GM19025 (cell line): ENCODE results near the gene OMA1.
"Not testable (repeated sequence)": the region's sequence is repeated elsewhere in the genome, so short reads cannot be mapped to it uniquely, and the experiment has no call there.

ENCODE experiments used
- ATAC-seq: cut with Tn5 transposase; IDR thresholded peaks from one replicate; pipeline ENCODE4 v1.9.1; 2021; ENCODE audit warnings: mild to moderate bottlenecking, low read depth, moderate library complexity; ENCODE audit not compliant: unreplicated experiment

The OMA1 gene

DNA sequence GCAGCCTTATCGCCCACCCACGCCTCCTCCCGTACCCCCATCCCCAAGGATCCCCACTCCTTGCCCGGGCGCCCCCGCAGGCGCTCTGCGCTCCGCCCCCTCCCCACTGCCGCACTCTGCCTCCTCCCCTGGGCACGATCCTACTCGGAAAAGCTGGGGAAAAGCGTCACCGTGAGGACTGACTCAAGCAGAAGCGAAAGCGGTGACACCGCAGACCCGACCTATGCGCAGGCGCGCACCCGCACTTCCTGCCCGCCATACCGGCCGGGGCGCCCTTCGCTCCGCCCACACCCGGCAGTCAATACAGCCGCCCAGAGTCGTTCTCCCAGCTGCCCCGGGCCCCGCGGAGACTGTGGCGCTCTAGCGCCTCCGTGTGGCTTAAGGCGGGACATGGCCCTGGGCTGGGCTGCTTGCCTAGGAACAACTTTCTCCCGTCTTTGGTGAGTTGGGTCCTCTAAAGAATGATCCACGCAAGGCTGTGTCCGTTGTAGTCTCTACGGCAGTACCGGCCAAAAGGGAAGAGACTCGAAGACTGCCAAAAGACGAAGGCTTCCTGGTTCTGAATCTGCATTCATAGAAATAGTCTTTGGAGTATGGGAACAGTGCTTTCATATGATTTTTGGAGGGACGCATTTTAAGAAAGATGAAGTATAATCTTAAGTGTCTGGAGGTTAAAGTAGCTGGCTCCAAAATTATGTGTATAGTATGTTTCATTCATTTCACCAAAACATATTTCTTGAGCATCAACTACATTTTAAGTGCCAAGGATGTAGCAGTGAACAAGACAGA is at the start of gene OMA1:
OMA1 (minus strand) TSS at position 207 of the 789 bp plus-strand sequence. CDS start 7,432 bp downstream, outside the sequence.
- peak; percentile 93 for ATAC-seq

DNA sequence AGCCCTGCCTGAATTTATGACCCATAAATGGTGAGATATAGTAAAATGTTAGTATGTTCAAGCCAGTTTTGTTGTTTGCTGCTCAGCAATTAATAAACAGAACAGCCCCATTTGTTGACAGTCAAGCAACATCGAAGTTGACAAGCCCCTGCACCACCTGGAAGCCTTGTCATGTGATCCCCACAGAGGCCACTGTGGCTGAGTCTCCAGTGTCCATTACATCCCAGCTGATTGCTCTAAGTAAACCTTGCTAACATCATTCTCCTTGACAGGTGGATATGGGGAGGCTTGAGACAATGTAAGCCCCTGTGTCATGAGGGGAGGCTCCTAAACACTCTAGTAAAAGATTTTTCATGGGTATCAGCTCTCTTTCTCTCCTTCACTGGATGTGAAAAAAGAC is 48.0 kb upstream of the OMA1 start:
- no peak for ATAC-seq

DNA sequence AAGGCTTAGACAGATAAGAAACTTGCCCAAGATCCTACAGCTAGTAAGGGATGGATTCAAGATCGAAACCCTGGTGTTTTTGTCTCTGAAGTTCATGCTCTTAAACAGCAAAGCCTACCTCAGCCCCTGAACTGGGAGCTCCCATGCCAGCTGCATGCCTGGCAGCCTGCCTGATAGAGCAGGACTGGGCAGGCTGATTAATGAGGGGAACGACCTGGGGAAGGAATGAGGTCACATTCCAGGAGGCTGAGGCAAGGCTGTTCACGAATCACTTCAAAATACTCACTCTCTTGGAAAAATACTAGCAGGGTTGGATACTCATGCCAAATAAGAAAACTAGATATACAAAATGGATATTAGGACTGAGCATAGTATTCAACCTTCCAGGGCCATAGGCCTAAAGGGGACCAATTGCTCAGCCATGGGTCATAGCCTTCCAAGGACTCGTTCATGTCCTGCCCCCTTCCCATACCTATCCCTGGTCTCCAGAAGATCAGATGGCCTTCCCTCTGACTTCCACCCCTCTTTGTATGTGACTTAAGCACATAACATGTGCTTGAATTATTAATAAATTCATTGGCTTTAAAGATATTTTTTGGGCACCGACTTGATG is 46.1 kb upstream of the OMA1 start:
- no peak for ATAC-seq

DNA sequence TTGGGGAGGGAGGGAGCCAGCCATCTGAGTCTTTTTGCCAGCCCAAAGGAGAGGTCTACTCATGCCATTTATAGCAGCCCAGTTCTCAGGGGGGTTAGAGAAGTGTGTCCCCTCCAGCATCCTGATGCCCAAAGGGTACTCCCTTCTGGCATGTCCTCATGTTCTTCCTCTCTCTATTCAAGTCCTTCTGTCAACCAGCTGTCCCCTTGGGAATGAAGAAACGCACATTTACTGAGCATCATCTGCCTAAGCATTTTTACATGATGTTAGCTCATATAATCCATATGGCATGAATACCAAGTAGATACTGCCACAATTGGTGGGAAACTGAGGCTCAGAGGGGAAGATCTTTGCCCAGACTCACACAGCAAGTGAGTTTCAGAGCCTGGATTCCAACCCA is 45.3 kb upstream of the OMA1 start:
- no peak for ATAC-seq

DNA sequence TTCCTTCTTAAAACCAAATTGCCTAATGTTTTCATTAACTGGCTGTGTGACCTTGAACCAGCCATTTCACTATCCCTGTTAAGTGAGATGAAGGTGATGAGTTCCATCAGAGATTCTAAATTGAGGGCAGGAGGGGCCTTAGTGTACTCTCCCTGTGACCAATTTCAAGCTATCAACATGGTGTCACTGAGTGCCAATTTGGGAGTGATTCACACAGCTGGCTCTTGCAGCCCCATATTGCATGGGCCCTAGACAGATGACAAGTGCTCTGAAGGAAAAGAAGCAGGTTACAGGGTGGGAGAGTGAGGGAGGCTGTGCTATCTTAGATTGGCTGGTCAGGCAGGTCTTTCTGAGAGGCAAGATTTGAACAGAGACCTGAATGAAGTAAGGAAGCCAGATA is 43.5 kb upstream of the OMA1 start:
- ATAC-seq = no peak

DNA sequence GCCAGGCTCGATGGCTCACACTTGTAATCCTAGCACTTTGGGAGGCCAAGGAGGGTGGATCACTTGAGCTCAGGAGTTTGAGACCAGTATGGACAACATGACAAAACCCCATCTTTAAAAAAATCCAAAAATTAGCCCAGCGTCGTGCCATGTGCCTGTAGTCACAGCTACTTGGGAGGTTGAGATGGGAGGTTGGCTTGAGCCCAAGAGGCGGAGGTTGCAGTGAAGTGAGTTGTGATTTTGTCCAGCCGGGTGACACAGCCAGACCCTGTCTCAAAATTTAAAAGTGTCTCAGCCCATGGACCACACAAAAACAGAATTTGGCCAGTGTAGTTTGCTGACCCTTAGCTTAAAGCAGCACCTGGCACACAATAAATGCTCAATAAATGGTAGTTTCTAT is 41.9 kb upstream of the OMA1 start:
- no peak for ATAC-seq

DNA sequence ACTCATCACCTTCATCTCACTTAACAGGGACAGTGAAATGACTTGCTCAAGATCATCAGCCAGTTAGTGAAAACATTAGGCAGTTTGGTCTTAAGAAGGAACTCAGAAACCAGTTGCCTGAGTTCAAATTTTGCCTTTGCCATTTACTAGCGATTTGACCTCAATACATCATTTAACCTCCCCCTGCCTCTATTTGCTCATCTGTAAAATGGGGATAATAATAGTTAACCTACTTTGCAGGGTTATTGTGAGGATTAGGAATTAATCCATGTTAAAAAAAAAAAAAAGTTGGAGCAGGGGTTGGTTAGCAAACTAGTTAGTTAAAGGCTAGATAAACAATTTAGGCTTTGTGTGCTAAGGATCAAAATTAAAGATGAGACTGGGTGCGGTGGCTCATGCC is 41.1 kb upstream of the OMA1 start:
- no peak for ATAC-seq

DNA sequence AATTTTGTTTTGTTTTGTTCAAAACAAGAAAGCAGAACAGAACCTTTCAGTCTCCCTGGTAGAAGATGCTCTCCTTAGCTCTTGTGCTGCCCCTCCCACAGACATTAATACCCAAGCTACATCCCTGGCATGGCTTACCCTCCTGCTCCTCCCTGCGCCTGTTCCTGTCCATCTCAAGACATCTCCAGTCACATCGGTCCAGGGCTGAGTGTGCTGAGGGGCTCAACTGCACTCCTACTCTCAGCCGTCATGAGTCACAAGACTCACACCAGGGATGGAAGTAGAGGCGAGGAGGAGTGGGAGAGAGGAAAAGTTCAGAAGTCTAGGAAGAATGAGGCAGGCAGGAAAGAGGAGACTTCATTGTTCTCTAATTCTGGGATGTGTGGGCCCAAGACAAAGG is 39.7 kb upstream of the OMA1 start:
- ATAC-seq = no peak

DNA sequence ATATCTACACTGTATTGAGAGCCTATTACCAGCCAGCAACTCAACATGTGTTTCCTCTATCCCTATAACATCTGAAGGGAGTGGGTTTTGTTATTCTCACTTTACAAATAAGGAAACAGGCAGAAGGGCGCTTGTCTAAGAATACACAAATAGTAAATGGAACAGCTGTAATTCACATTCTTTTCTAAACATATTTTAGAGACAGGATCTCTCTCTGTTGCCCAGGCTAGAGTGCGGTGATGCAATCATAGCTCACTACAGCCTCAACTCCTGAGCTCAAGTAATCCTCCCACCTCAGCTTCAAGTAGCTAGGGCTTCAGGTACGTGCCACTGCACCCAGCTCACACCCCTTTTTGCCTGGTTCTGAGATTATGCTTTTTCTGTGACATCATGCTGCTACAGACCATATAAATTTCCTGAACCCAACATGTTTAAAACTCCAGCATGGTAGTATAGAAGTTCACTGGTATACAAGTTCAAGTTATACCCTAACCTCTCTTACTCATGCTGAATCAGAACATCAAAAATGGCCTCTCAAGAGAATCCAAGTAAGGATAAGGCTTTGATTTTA is 39.1 kb upstream of the OMA1 start:
- ATAC-seq = no peak

DNA sequence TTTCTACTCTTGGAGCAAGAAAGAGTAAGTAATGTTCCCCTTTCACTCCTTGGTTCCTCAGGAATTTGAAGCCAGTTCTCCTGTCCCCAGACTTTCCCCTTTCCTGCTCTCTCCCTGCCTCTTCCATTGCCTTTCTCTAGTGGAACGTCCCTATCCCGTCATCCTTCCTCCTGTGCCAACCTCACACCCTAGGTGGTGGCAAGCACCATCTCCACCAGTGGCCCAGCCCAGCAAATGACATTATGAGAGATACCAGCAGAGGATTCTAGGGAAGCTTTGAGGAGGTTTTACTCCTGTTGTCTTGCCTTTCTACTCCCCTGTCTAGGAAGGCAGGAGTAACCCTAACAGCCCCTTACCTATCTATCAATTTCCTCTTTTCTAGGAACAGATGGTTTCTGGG is 38.6 kb upstream of the OMA1 start:
- no peak for ATAC-seq

DNA sequence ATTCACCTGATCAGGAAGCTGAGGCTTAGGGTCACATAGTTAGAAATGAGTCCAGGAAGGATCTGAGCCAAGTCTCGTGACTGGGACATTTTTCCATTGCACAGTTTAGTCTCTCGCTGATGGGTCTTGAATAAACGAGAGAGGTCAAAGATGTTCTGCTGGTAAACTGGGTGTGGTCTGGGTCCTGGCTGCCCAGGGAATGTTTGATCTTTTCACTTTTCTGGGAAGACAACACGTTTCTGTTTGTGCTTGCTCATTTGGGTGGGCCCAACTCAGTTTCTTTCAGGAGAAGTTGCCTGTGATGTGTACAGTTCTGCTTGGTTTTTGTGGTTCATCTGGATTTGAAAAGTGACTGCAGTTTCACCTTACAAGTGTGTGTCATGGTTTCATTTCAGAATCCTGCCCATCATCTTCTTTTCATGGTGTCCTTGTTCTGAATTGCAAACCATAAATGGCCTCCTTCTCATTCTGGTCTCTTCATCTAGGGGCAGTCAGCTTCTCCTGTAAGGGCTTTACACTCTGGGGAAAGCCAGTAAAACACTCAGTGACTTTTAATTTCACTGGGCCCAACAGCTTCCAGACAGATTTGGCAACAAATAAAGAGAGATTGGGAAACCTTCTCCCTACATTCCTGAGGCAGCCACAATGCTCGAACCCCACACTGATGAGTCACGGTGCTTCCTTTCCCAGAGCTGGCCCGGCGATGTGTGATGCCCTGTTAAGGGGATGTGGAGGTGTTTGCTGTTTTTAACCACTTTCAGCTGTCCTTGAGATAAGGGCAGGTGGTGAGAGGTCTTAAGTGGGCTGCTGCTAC is 37.8 kb upstream of the OMA1 start:
- ATAC-seq = no peak

DNA sequence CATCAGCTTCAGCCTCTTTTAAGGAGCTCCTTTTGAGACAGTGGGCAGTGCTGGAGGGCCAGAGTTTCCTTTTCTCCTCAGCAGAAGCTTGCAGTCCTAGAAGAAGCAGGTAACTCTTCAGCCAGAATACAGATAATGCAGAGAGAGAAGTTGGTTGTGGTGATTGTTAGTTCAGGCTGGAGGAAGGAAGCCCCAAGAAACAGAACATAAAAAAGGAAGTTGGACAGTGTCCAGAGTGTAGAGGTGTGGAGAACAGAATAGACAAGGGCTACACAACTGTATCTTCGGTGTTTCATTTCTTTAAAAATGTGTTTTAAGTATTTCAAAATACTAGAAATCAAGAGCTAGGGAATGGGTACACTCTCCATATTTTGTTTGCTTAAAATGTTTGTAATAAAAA is 37.0 kb upstream of the OMA1 start:
- no peak for ATAC-seq

DNA sequence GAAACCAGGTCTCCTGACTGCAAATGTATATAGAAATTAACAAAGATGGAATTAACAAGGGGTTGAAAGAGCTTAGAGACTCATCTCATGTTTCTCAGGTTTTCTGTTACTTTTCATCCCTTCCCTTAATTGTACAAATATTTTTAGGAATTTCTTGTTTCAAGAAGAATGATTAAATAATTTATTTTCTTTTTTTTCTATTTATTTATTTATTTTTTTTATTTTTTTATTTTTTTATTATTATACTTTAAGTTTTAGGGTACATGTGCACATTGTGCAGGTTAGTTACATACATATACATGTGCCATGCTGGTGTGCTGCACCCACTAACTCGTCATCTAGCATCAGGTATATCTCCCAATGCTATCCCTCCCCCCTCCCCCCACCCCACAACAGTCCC is 35.6 kb upstream of the OMA1 start:
- not testable (repeated sequence) for ATAC-seq

DNA sequence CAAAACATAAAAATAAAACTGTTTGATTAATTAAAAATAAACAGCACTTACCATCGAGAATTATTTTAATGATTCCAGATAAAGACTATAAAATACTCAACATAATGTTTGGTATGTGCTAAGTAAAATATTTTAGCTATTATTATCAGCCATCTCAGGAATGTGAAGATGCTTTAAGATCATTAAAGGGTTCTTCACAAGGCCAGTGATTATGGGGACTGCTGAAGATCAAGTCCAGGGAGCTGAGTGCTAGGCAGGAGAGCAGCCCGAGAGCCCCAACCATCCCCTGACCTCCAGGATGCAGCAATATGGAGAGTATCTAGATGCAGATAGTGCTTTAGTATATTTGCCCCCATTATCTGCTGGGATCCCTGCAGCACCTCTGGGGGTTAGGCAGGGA is 35.1 kb upstream of the OMA1 start:
- ATAC-seq = no peak

DNA sequence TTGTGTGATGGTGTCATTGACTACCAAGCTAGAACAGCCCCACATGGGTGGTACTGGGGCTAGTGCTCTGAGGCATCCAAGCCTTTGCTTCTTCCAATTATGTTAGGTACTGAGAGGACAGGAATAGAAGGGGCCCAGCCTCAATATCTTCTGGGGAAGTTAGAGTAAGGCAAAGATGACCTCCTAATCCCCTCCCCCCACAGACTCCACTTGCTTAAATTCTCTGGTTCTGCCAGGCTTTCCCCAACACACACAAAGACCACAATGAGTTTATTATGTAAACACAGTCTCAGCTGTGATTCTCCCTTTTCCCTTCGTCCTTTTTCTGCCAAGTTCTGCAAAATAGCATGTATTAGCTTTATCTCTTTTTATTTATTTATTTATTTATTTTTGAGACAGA is 33.7 kb upstream of the OMA1 start:
- no peak for ATAC-seq

DNA sequence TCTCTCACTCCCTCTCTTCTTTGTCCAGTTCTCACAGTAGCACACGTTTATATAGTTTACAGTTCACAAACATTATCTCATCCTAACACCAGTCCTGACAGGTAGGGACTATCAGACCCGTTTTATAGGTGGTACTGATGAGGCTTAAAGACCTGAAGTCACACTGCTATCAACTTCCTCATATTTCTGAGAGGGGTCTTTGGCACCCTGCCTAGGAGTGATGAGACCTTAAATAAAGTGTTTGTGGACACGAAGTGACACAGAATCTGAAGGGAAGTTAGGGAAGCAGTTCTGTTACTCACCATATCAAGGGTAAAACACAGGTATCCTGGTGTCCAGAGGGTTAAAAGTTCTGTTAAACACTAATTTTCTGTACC is 31.1 kb upstream of the OMA1 start:
- no peak for ATAC-seq

DNA sequence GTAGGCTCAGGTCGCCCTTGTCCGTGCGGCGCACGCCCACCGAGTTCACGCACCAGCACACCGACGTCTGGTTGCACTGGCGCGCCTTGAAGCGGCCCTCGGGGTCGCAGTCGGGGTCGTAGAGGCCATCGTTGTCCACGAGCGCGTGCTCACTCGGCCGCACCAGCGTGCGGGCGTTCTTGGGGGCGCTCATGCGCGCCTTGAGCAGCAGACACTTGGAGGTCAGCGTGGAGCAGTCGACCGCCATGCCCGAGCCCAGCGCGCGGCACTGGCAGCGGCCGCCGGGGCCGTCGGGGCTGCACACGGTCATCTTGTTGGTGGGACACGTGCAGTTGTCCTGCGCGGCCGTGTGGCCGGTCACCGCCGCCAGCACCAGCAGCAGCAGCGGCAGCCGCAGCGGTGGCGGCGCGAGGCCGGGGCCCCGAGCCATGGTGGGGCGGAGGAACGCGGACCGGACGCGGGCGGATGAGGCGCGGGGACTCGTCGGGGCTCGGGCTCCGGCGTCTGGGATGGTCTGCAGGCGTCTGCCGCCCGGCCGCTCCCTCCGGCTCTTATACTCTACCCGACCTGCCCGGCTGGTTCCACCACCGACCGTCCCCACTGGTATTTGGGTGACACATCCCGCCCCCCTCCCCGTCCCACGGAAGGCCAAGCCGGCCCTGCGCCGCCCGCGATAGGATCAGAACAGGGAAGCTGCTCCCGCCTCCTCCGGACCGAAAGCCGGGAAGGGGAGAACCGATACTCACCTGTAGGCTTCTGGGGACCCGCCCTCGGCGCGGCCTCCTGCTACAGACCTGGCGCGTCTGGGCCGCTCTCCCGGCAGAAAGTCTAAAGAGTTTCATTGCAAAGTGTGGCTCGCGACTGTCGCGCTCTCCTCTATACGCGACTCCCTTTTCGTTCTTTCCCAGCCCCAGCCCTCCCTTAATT is 30.5 kb upstream of the OMA1 start, which contains the start of gene TACSTD2:
TACSTD2 (minus strand) TSS at position 526 of the 927 bp plus-strand sequence; CDS start at position 430, 96 bp downstream.
- ATAC-seq = no peak

DNA sequence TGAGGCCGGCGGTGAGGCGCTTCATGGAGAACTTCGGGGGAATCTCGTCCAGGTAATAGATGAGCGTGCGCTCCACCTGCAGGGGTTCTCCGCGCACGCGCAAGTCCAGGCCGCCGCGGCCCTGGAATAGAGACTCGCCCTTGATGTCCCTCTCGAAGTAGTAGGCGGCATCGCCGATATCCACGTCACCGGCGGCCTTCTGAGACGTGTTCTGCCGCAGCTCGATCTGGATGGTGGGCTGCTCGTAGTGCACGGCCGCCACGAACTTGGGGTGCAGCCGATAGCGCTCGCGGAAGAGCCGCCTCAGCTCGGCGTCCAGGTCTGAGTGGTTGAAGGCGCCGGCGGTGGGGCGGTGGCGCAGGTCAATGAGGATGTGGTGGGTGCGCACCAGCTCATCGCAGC is 29.8 kb upstream of the OMA1 start:
- no peak for ATAC-seq

DNA sequence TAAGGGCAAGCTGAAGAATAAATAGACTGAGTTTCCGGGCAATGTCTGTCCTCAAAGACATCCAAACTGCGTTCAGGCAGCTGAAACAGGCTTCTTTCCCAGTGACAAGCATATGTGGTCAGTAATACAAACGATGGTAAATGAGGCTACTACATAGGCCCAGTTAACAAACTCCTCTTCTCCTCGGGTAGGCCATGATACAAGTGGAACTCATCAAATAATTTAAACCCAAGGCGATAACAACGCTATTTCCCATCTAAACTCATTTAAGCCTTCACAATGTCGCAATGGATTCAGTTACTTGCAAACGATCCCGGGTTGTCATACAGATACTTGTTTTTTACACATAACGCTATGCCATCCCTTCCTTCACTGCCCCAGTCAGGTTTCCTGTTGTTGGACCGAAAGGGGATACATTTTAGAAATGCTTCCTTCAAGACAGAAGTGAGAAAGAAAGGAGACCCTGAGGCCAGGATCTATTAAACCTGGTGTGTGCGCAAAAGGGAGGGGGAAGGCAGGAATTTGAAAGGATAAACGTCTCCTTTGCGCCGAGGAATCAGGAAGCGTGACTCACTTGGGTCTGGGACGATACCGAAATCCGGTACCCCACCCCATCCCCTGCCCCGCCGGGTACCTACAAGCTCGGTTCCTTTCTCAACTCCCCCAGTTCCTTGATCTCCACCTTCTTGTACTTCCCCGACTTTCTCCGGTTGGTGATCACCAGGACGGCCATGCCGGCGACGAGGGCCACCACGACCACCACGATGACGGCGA is 29.2 kb upstream of the OMA1 start:
- ATAC-seq = no peak
